Astrocyte (in vitro differentiated cells and primary cell): ENCODE results near the gene RAD51. TPM values are rescaled to one million over a fixed set of nuclear protein-coding genes. Genes with fewer than 3 reads are reported as not detected.

ENCODE experiments used
- DNase-seq: peaks from one replicate; pipeline ENCODE4 v3.0.0-alpha.2; 2010; ENCODE audit warnings: low read depth
- FAIRE-seq: peaks from 2 replicates; lab custom pipeline; 2011; peaks lifted over from hg19 to GRCh38; lab: Jason Lieb, UNC
- H2AFZ ChIP-seq: 2 replicates; pipeline ENCODE4 v1.6.0; 2012; ENCODE audit warnings: low read depth, low read length, inconsistent platforms
- H3K27ac ChIP-seq: 2 replicates; pipeline ENCODE4 v1.5.1; 2011; ENCODE audit warnings: low read depth, low read length, inconsistent platforms
- H3K27me3 ChIP-seq: 2 replicates; pipeline ENCODE4 v1.6.0; 2011; ENCODE audit warnings: low read length, inconsistent platforms; ENCODE audit not compliant: insufficient read depth
- H3K36me3 ChIP-seq: 2 replicates; pipeline ENCODE4 v1.5.1; 2011; ENCODE audit warnings: low read length, inconsistent platforms; ENCODE audit not compliant: insufficient read depth
- H3K4me1 ChIP-seq: 2 replicates; pipeline ENCODE4 v1.5.1; 2011; ENCODE audit warnings: low read length, inconsistent platforms; ENCODE audit not compliant: insufficient read depth
- H3K4me2 ChIP-seq: 2 replicates; pipeline ENCODE4 v1.6.0; 2012; ENCODE audit warnings: low read length, inconsistent platforms
- H3K4me3 ChIP-seq: 2 replicates; pipeline ENCODE4 v1.5.1; 2011; ENCODE audit warnings: low read depth, mild to moderate bottlenecking, low read length, inconsistent platforms; ENCODE audit not compliant: insufficient read depth
- H3K79me2 ChIP-seq: 2 replicates; pipeline ENCODE4 v1.6.0; 2012; ENCODE audit warnings: mild to moderate bottlenecking, low read length, inconsistent platforms; ENCODE audit not compliant: insufficient read depth
- H3K9ac ChIP-seq: 2 replicates; pipeline ENCODE4 v1.6.0; 2012; ENCODE audit warnings: mild to moderate bottlenecking, low read length, inconsistent platforms
- H3K9me3 ChIP-seq: 2 replicates; pipeline ENCODE4 v1.5.1; 2012; ENCODE audit warnings: low read depth, mild to moderate bottlenecking, low read length, inconsistent platforms; ENCODE audit not compliant: insufficient read depth
- H4K20me1 ChIP-seq: 2 replicates; pipeline ENCODE4 v1.6.0; 2012; ENCODE audit warnings: low read length, inconsistent platforms; ENCODE audit not compliant: insufficient read depth
- H3K27ac Mint-ChIP-seq: one replicate; pipeline ENCODE4 v1.8.0; 2021; ENCODE audit warnings: mild to moderate bottlenecking, mixed read lengths; ENCODE audit not compliant: unreplicated experiment
- H3K27me3 Mint-ChIP-seq: one replicate; pipeline ENCODE4 v1.8.0; 2021; ENCODE audit warnings: low read depth, mixed read lengths; ENCODE audit not compliant: unreplicated experiment
- H3K36me3 Mint-ChIP-seq: one replicate; pipeline ENCODE4 v1.8.0; 2021; ENCODE audit warnings: low read depth, mixed read lengths; ENCODE audit not compliant: unreplicated experiment
- H3K4me1 Mint-ChIP-seq: one replicate; pipeline ENCODE4 v1.8.0; 2021; ENCODE audit warnings: low read depth, mixed read lengths; ENCODE audit not compliant: unreplicated experiment
- H3K4me3 Mint-ChIP-seq: one replicate; pipeline ENCODE4 v1.8.0; 2021; ENCODE audit warnings: mild to moderate bottlenecking, moderate library complexity, mixed read lengths; ENCODE audit not compliant: unreplicated experiment
- H3K9me3 Mint-ChIP-seq: one replicate; pipeline ENCODE4 v1.8.0; 2021; ENCODE audit warnings: mild to moderate bottlenecking, mixed read lengths; ENCODE audit not compliant: unreplicated experiment
- EZH2 ChIP-seq: IDR thresholded peaks from 2 replicates; pipeline ENCODE4 v1.6.1; 2012; ENCODE audit warnings: mild to moderate bottlenecking, low read length, inconsistent platforms; ENCODE audit not compliant: insufficient read depth
- total RNA-seq: library from RNA; stranded (reverse); gene quantifications from 2 replicates; pipeline ENCODE4 v1.2.1, GENCODE V29; 2021
- TF ChIP-seq, protein P1 (sequence below): IDR thresholded peaks from 2 replicates; pipeline ENCODE4 v1.5.1; 2011; ENCODE audit warnings: low read depth, mild to moderate bottlenecking, inconsistent platforms, low read length, moderate library complexity; ENCODE audit not compliant: insufficient read depth

Gene RAD51
- total RNA-seq, 1 donor from 2014 or later: 3.6 TPM

DNA sequence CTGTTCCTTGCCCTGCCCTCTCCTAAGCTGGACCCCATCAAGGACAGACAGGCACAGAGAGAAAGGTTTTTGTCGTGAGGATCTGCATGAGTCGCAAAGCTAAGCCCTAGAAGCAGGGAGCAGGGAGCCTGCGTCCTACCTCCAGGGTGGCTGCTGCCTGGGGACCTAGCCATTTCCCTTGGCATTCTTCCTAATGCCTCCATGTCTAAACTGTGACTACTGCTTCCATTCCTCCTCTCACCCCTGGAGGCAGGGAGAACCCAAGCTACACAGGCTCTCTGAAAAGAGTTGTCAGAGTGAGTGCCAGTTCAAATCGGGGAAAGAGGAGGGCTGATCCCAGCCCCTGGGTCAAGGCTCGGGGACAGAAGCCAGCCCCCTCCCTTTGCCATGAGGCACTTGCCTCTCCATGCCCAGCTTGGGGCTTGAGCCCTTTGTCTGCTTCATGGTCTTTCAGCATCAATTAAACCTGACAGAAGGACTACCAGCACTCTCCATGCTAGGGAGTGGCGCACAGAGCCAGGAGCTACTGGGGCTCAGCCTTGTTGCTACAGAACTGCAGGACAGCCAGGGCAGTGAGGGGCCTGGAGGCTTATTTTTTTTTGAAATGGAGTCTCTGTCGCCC lies 71.3 kb downstream of the RAD51 start:
- H3K27ac Mint-ChIP-seq: no peak overlapping the region
- Histone ChIP-seq H3K27ac (no peak overlapping the region), H3K36me3 (no peaks in the 10 kb centered on the region), H3K79me2 (no peaks in the 10 kb centered on the region), H3K27me3 (no peaks in the 10 kb centered on the region), H3K9me3 (no peaks in the 10 kb centered on the region), H3K9ac (no peak overlapping the region), H2AFZ (no peak overlapping the region), H3K4me2 (peak overlapping the region; percentile 42), H3K4me3 (no peak overlapping the region), H3K4me1 (peaks cover 59% of the 10 kb centered on the region), H4K20me1 (peaks cover 46% of the 10 kb centered on the region)
- TF ChIP-seq, protein P1, sequence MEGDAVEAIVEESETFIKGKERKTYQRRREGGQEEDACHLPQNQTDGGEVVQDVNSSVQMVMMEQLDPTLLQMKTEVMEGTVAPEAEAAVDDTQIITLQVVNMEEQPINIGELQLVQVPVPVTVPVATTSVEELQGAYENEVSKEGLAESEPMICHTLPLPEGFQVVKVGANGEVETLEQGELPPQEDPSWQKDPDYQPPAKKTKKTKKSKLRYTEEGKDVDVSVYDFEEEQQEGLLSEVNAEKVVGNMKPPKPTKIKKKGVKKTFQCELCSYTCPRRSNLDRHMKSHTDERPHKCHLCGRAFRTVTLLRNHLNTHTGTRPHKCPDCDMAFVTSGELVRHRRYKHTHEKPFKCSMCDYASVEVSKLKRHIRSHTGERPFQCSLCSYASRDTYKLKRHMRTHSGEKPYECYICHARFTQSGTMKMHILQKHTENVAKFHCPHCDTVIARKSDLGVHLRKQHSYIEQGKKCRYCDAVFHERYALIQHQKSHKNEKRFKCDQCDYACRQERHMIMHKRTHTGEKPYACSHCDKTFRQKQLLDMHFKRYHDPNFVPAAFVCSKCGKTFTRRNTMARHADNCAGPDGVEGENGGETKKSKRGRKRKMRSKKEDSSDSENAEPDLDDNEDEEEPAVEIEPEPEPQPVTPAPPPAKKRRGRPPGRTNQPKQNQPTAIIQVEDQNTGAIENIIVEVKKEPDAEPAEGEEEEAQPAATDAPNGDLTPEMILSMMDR: no peak
- no peak for TF ChIP-seq EZH2
- no peak overlapping the region for H3K4me3 Mint-ChIP-seq
- H3K4me1 Mint-ChIP-seq: peaks cover 21% of the 10 kb centered on the region
- H3K36me3 Mint-ChIP-seq: no peaks in the 10 kb centered on the region
- FAIRE-seq (no peak), DNase-seq (no peak)
- H3K27me3 Mint-ChIP-seq: no peaks in the 10 kb centered on the region
- H3K9me3 Mint-ChIP-seq: no peaks in the 10 kb centered on the region

GRCh38 chr15:40766906-40767837 lies 72.2 kb downstream of the RAD51 start:
- peak; percentile 64 for DNase-seq
- no peaks in the 10 kb centered on the region for H3K9me3 Mint-ChIP-seq
- Histone ChIP-seq H4K20me1 (peaks cover 46% of the 10 kb centered on the region), H3K4me1 (peaks cover 59% of the 10 kb centered on the region), H3K4me2 (peak overlapping the region; percentile 42), H3K79me2 (no peaks in the 10 kb centered on the region), H3K27ac (no peak overlapping the region), H3K27me3 (no peaks in the 10 kb centered on the region), H3K9me3 (no peaks in the 10 kb centered on the region), H3K36me3 (no peaks in the 10 kb centered on the region), H3K9ac (no peak overlapping the region), H2AFZ (no peak overlapping the region), H3K4me3 (no peak overlapping the region)
- no peak overlapping the region for H3K27ac Mint-ChIP-seq
- H3K4me1 Mint-ChIP-seq: peaks cover 21% of the 10 kb centered on the region
- H3K4me3 Mint-ChIP-seq: no peak overlapping the region
- H3K36me3 Mint-ChIP-seq: peaks cover under 1% of the 10 kb centered on the region
- no peak for FAIRE-seq
- H3K27me3 Mint-ChIP-seq: no peaks in the 10 kb centered on the region
- TF ChIP-seq, protein P1: no peak
- TF ChIP-seq EZH2: no peak
